Spleen (tissue), 11 donors: Measurements from ENCODE around the gene COL9A3. TPM values are rescaled to one million over a fixed set of nuclear protein-coding genes. Genes with fewer than 3 reads are reported as not detected.

Source experiments
- DNase-seq: peaks from one replicate; pipeline ENCODE4 v3.0.0-alpha.2; 2020
- H3K27ac ChIP-seq, 8 donors: fragments of 200-600 bp; sonication (generic) in 7 of 8; 1 replicate in 4 of 8; 2 replicates in 4 of 8; pipeline versions ENCODE4 v1.5.0 to v1.8.0; 2016 to 2021; ENCODE audit warnings: inconsistent platforms in 4 of 8, mild to moderate bottlenecking in 4 of 8, moderate library complexity in 1 of 8
- H3K27me3 ChIP-seq, 7 donors: fragments of 200-600 bp; sonication (generic) in 6 of 7; replicated peaks in 1 of 7; 1 replicate in 4 of 7; 2 replicates in 3 of 7; pipeline versions ENCODE4 v1.5.0 to v1.8.0; 2016 to 2021; ENCODE audit warnings: inconsistent platforms in 3 of 7, mild to moderate bottlenecking in 1 of 7
- H3K36me3 ChIP-seq, 6 donors: fragments of 200-600 bp; sonication (generic) in 5 of 6; 1 replicate in 4 of 6; 2 replicates in 2 of 6; pipeline versions ENCODE4 v1.5.0 to v1.8.0; 2016 to 2021; ENCODE audit warnings: inconsistent platforms in 2 of 6
- H3K4me1 ChIP-seq, 6 donors: fragments of 200-600 bp; sonication (generic) in 5 of 6; 1 replicate in 3 of 6; 2 replicates in 3 of 6; pipeline versions ENCODE4 v1.5.0 to v1.8.0; 2016 to 2021; ENCODE audit warnings: inconsistent platforms in 3 of 6
- H3K4me3 ChIP-seq, 8 donors: fragments of 200-600 bp; sonication (generic) in 7 of 8; 1 replicate in 4 of 8; 2 replicates in 4 of 8; pipeline versions ENCODE4 v1.5.0 to v1.8.0; 2016 to 2021; ENCODE audit warnings: inconsistent platforms in 4 of 8, mild to moderate bottlenecking in 4 of 8, moderate library complexity in 2 of 8
- H3K9me3 ChIP-seq, 8 donors: fragments of 200-600 bp; sonication (generic) in 7 of 8; 1 replicate in 4 of 8; 2 replicates in 4 of 8; pipeline versions ENCODE4 v1.5.0 to v1.8.0; 2016 to 2021; ENCODE audit warnings: inconsistent platforms in 4 of 8
- CTCF ChIP-seq, 11 experiments: fragments of 200-600 bp in 7 of 11; fragments of 450-650 bp in 4 of 11; sonication (generic) in 4 of 11; IDR thresholded peaks in 8 of 11; conservative IDR thresholded peaks in 3 of 11; 1 replicate in 7 of 11; 2 replicates in 4 of 11; pipeline versions ENCODE4 v1.4.0 to v1.8.0; 2016 to 2021; ENCODE audit warnings: antibody characterized with exemption in 11 of 11, inconsistent platforms in 4 of 11, mild to moderate bottlenecking in 1 of 11
- POLR2A ChIP-seq, 3 donors: fragments of 450-650 bp; IDR thresholded peaks; one replicate each; pipeline ENCODE4 v1.5.1; 2017; ENCODE audit warnings: antibody characterized with exemption in 3 of 3, mild to moderate bottlenecking in 1 of 3
- POLR2AphosphoS5 ChIP-seq, 3 donors: sonication (generic); formaldehyde crosslinking; IDR thresholded peaks; one replicate each; pipeline ENCODE4 v1.5.1; 2017; ENCODE audit warnings: antibody characterized with exemption in 3 of 3
- WGBS, 5 donors: extraction: QIAGEN DNeasy Blood & Tissue Kit in 3 of 5; methylation state at CpG; one replicate each; pipeline versions ENCODE4 v1.1.5 to v1.1.7; 2013 to 2018; 5-methylcytosine and 5-hydroxymethylcytosine counted together
- intact Hi-C: fragments of 100-400 bp; cut with DNase I; formaldehyde crosslinking; loops from one replicate; pipeline ENCODE4 v1.15.0; 2023; ENCODE audit warnings: low total_unique reads
- polyA plus RNA-seq, 3 donors: library from polyadenylated mRNA; stranded (reverse); fragments of 200-250 nt; gene quantifications; one replicate each; pipeline ENCODE4 v1.2.1, GENCODE V29; 2013
- total RNA-seq, 7 donors: library from RNA; depleted of rRNA in 3 of 7; stranded (reverse); fragments of >200 nt in 3 of 7; fragmentation: NEBNext Ultra II Directional in 4 of 7; extraction: Animal tissue kit (Norgen Biotek cat#: 25700) in 4 of 7; gene quantifications; one replicate each; pipeline versions ENCODE4 v1.1.0 to v1.2.1, GENCODE V29; 2016 to 2021
- donor health status: healthy with polysubstance abuse.
- donor health status: DM: no; HTN: no; CAD: no; lungs with moderate emphysema.
- donor health status: DM: no; HTN: no; CAD: no.
- donor health status: Bipolar disorder and iron deficiency.
- donor health status: healthy.
- donor health status: DM: no; HTN: no; CAD: no.
- donor health status: DM: yes; HTN: yes; CAD: no.

Gene COL9A3
- total and polyA plus RNA-seq, 10 donors: 1.2 to 16.7 (median 11.1) TPM

- H3K27me3 ChIP-seq: no peaks in the 10 kb centered on the region
- WGBS, 5 donors: 62 to 75% (median 67%) methylated on average over 23 to 48 of the region's 48 CpGs
- TF ChIP-seq POLR2AphosphoS5 (IDR thresholded peaks at IDR 0.05) (peak; percentile 49 to 82 (median 71)), POLR2A (IDR thresholded peaks at IDR 0.05) (no peak)
- peaks cover 0 to 43% (median 19%) of the 10 kb centered on the region in 6 donors for H3K4me1 ChIP-seq
- H3K4me3 ChIP-seq: no peak overlapping the region
- DNase-seq: peak; percentile 87
- peaks cover 0 to 37% (median 24%) of the 10 kb centered on the region in 6 donors for H3K36me3 ChIP-seq
- no peaks in the 10 kb centered on the region for H3K9me3 ChIP-seq
- intact Hi-C loops: no loop called here
- H3K27ac ChIP-seq: peak overlapping the region in 5 of 8 donors; percentile 68 to 84 (median 77)
Measured at GRCh38 chr20:62876902-62877816, 60.3 kb downstream of the COL9A3 start.

- H3K36me3 ChIP-seq: peaks cover 0 to 38% (median 24%) of the 10 kb centered on the region in 6 donors
- no peak overlapping the region for H3K27ac ChIP-seq
- WGBS, 5 donors: 86 to 88% (median 87%) methylated on average over 20 of the region's 20 CpGs
- TF ChIP-seq POLR2A (IDR thresholded peaks at IDR 0.05): no peak
- intact Hi-C loops: no loop called here
- H3K27me3 ChIP-seq: no peaks in the 10 kb centered on the region
- H3K9me3 ChIP-seq: no peaks in the 10 kb centered on the region
- H3K4me1 ChIP-seq: peaks cover 0 to 38% (median 19%) of the 10 kb centered on the region in 6 donors
- H3K4me3 ChIP-seq: no peak overlapping the region
- no peak for DNase-seq
Measured at GRCh38 chr20:62878244-62879038, 61.6 kb downstream of the COL9A3 start.

- Histone ChIP-seq H3K27ac (no peak overlapping the region), H3K9me3 (no peaks in the 10 kb centered on the region), H3K4me3 (peak overlapping the region in 1 of 8 donors; percentile 1), H3K36me3 (peaks cover 0 to 38% (median 24%) of the 10 kb centered on the region in 6 donors), H3K4me1 (peaks cover 0 to 27% (median 19%) of the 10 kb centered on the region in 6 donors), H3K27me3 (no peaks in the 10 kb centered on the region)
- intact Hi-C loops: no loop called here
- TF ChIP-seq CTCF (IDR thresholded peaks at IDR 0.05 in 8 of 11, conservative IDR thresholded peaks at IDR 0.05 in 3 of 11): no peak
- TF ChIP-seq POLR2A (IDR thresholded peaks at IDR 0.05): no peak
- TF ChIP-seq POLR2AphosphoS5 (IDR thresholded peaks at IDR 0.05): peak; percentile 9 to 49 (median 33)
- DNase-seq: no peak
- 77 to 95% (median 85%) methylated on average over 69 to 80 of the region's 80 CpGs for WGBS, 5 donors
Measured at GRCh38 chr20:62879275-62880146, 62.7 kb downstream of the COL9A3 start.

- DNase-seq: no peak
- TF ChIP-seq POLR2AphosphoS5 (IDR thresholded peaks at IDR 0.05) (no peak), POLR2A (IDR thresholded peaks at IDR 0.05) (no peak), CTCF (IDR thresholded peaks at IDR 0.05 in 8 of 11, conservative IDR thresholded peaks at IDR 0.05 in 3 of 11) (no peak)
- peaks cover 0 to 23% (median 19%) of the 10 kb centered on the region in 6 donors for H3K4me1 ChIP-seq
- H3K36me3 ChIP-seq: peaks cover 0 to 40% (median 24%) of the 10 kb centered on the region in 6 donors
- H3K27me3 ChIP-seq: no peaks in the 10 kb centered on the region
- WGBS, 5 donors: 94 to 97% (median 96%) methylated on average over 28 to 37 of the region's 37 CpGs
- no peaks in the 10 kb centered on the region for H3K9me3 ChIP-seq
- H3K4me3 ChIP-seq: no peak overlapping the region
- H3K27ac ChIP-seq: no peak overlapping the region
- intact Hi-C loops: no loop called here
Measured at GRCh38 chr20:62880147-62880934, 63.5 kb downstream of the COL9A3 start.
